SK-N-SH treated with all-trans-retinoic acid at 6 μM for 48 hours (cell line): ENCODE results near the gene SIAH1.
"Not testable (repeated sequence)": the region's sequence is repeated elsewhere in the genome, so short reads cannot be mapped to it uniquely, and the experiment has no call there.

Source experiments
- ATAC-seq: fragments of 200-7000 bp; cut with Tn5 transposase; 3 replicates; pipeline ENCODE4 v1.9.1; 2020; ENCODE audit warnings: mild to moderate bottlenecking, moderate library complexity
- ARNTL ChIP-seq: fragments of 450-650 bp; formaldehyde crosslinking; IDR thresholded peaks from 2 replicates; pipeline ENCODE4 v1.5.0; 2020; ENCODE audit warnings: low read depth, mild to moderate bottlenecking, moderate library complexity, borderline replicate concordance
- BACH2 ChIP-seq: fragments of 250-450 bp; sonication (Bioruptor Pico); IDR thresholded peaks from 2 replicates; pipeline ENCODE4 v1.9.0; 2021; ENCODE audit warnings: mild to moderate bottlenecking, borderline replicate concordance
- CREB5 ChIP-seq: fragments of 250-450 bp; sonication (Bioruptor Pico); IDR thresholded peaks from 2 replicates; pipeline ENCODE4 v1.5.1; 2020; ENCODE audit warnings: low read depth, mild to moderate bottlenecking, moderate library complexity
- CSDC2 ChIP-seq: fragments of 250-450 bp; sonication (Bioruptor Pico); IDR thresholded peaks from 2 replicates; pipeline ENCODE4 v1.5.0; 2020; ENCODE audit warnings: mild to moderate bottlenecking, moderate library complexity
- CSRNP3 ChIP-seq: fragments of 250-450 bp; sonication (Bioruptor Pico); IDR thresholded peaks from 2 replicates; pipeline ENCODE4 v1.5.1; 2021; ENCODE audit warnings: mild to moderate bottlenecking, moderate library complexity
- ESRRG ChIP-seq: fragments of 250-450 bp; sonication (Bioruptor Pico); IDR thresholded peaks from 2 replicates; pipeline ENCODE4 v1.6.1; 2021; ENCODE audit warnings: mild to moderate bottlenecking
- GLIS3 ChIP-seq: fragments of 250-450 bp; sonication (Bioruptor Pico); IDR thresholded peaks from 2 replicates; pipeline ENCODE4 v1.5.0; 2020; ENCODE audit warnings: mild to moderate bottlenecking, moderate library complexity
- ISL1 ChIP-seq: fragments of 250-450 bp; sonication (Bioruptor Pico); IDR thresholded peaks from 2 replicates; pipeline ENCODE4 v2.1.2; 2022; ENCODE audit warnings: mild to moderate bottlenecking, moderate library complexity
- OSR1 ChIP-seq: fragments of 250-450 bp; sonication (Bioruptor Pico); IDR thresholded peaks from 2 replicates; pipeline ENCODE4 v1.8.0; 2022; ENCODE audit warnings: moderate library complexity, mild to moderate bottlenecking, inconsistent platforms
- PPARA ChIP-seq: fragments of 250-450 bp; sonication (Bioruptor Pico); IDR thresholded peaks from 2 replicates; pipeline ENCODE4 v1.5.0; 2020; ENCODE audit warnings: mild to moderate bottlenecking, borderline replicate concordance
- RARB ChIP-seq: fragments of 250-450 bp; sonication (Bioruptor Pico); IDR thresholded peaks from 2 replicates; pipeline ENCODE4 v1.8.0; 2021; ENCODE audit warnings: mild to moderate bottlenecking, moderate library complexity
- SNAI2 ChIP-seq: fragments of 250-450 bp; sonication (Bioruptor Pico); IDR thresholded peaks from 2 replicates; pipeline ENCODE4 v1.5.0; 2020; ENCODE audit warnings: mild to moderate bottlenecking, moderate library complexity
- TCF4 ChIP-seq: fragments of 250-450 bp; sonication (Bioruptor Pico); IDR thresholded peaks from 2 replicates; pipeline ENCODE4 v1.8.0; 2021; ENCODE audit warnings: mild to moderate bottlenecking, moderate library complexity, borderline replicate concordance
- TOX ChIP-seq: fragments of 250-450 bp; sonication (Bioruptor Pico); IDR thresholded peaks from 2 replicates; pipeline ENCODE4 v1.8.0; 2021; ENCODE audit warnings: mild to moderate bottlenecking, moderate library complexity, borderline replicate concordance
- ZC3H10 ChIP-seq: fragments of 250-450 bp; sonication (Bioruptor Pico); IDR thresholded peaks from 2 replicates; pipeline ENCODE4 v1.5.1; 2021; ENCODE audit warnings: mild to moderate bottlenecking, moderate library complexity
- ZFP3 ChIP-seq: fragments of 250-450 bp; sonication (Bioruptor Pico); IDR thresholded peaks from 2 replicates; pipeline ENCODE4 v1.5.0; 2020; ENCODE audit warnings: mild to moderate bottlenecking, moderate library complexity
- ZFP30 ChIP-seq: fragments of 450-650 bp; formaldehyde crosslinking; IDR thresholded peaks from 2 replicates; pipeline ENCODE4 v1.5.0; 2022; ENCODE audit warnings: mild to moderate bottlenecking, moderate library complexity
- ZNF565 ChIP-seq: fragments of 450-650 bp; formaldehyde crosslinking; conservative IDR thresholded peaks from 2 replicates; pipeline ENCODE4 v1.5.0; 2020; ENCODE audit warnings: low read depth, mild to moderate bottlenecking, moderate library complexity
- ZNF70 ChIP-seq: fragments of 450-650 bp; formaldehyde crosslinking; IDR thresholded peaks from 2 replicates; pipeline ENCODE4 v1.5.0; 2020; ENCODE audit warnings: mild to moderate bottlenecking, moderate library complexity
- ZNF8 ChIP-seq: fragments of 450-650 bp; formaldehyde crosslinking; IDR thresholded peaks from 2 replicates; pipeline ENCODE4 v1.5.0; 2020; ENCODE audit warnings: mild to moderate bottlenecking, moderate library complexity
- TF ChIP-seq, protein P1 (sequence below): fragments of 250-450 bp; sonication (Bioruptor Pico); IDR thresholded peaks from 2 replicates; pipeline ENCODE4 v1.8.0; 2020; ENCODE audit warnings: mild to moderate bottlenecking, moderate library complexity, borderline replicate concordance
- TF ChIP-seq, protein P2 (sequence below): fragments of 250-450 bp; sonication (Bioruptor Pico); IDR thresholded peaks from 2 replicates; pipeline ENCODE4 v1.8.0; 2021; ENCODE audit warnings: low read depth, mild to moderate bottlenecking, moderate library complexity, borderline replicate concordance

The SIAH1 gene

GRCh38 chr16:48361012-48361411, 24.2 kb downstream of the SIAH1 start:
- ATAC-seq, result no peak
- TF ChIP-seq ZNF70 (CRISPR knock-in tag), result no peak
- TF ChIP-seq TCF4 (CRISPR knock-in tag), result no peak

- TF ChIP-seq ZFP30, result no peak
- ATAC-seq, result no peak
Measured at GRCh38 chr16:48359983-48360382, 25.2 kb downstream of the SIAH1 start.

DNA sequence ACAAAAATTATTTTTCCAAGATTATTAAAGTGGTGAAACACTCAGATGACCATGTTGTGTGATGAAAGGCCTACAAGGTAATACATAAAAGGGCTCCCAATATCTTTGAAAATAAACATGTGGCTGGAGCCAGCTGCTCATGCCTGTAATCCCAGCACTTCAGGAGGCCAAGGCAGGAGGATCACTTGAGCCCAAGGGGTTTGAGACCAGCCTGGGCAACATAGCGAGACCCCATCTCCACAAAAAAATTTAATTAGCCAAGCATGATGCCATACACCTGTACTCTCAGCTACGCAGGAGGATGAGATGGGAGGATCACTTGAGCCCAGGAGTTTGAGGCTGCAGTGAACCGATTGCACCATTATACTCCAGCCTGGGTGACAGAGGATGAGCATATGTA, 26.8 kb downstream of the SIAH1 start:
- TF ChIP-seq ZNF70 (CRISPR knock-in tag) (no peak), CSDC2 (no peak), TOX (no peak), SNAI2 (CRISPR knock-in tag) (no peak), PPARA (CRISPR knock-in tag) (no peak), ESRRG (CRISPR knock-in tag) (no peak), CSRNP3 (no peak)
- TF ChIP-seq, protein P1, sequence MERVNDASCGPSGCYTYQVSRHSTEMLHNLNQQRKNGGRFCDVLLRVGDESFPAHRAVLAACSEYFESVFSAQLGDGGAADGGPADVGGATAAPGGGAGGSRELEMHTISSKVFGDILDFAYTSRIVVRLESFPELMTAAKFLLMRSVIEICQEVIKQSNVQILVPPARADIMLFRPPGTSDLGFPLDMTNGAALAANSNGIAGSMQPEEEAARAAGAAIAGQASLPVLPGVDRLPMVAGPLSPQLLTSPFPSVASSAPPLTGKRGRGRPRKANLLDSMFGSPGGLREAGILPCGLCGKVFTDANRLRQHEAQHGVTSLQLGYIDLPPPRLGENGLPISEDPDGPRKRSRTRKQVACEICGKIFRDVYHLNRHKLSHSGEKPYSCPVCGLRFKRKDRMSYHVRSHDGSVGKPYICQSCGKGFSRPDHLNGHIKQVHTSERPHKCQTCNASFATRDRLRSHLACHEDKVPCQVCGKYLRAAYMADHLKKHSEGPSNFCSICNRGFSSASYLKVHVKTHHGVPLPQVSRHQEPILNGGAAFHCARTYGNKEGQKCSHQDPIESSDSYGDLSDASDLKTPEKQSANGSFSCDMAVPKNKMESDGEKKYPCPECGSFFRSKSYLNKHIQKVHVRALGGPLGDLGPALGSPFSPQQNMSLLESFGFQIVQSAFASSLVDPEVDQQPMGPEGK (CRISPR knock-in tag), result no peak
- ATAC-seq, result no peak

- ATAC-seq, result no peak
Measured at GRCh38 chr16:48356633-48357376, 28.4 kb downstream of the SIAH1 start.

DNA sequence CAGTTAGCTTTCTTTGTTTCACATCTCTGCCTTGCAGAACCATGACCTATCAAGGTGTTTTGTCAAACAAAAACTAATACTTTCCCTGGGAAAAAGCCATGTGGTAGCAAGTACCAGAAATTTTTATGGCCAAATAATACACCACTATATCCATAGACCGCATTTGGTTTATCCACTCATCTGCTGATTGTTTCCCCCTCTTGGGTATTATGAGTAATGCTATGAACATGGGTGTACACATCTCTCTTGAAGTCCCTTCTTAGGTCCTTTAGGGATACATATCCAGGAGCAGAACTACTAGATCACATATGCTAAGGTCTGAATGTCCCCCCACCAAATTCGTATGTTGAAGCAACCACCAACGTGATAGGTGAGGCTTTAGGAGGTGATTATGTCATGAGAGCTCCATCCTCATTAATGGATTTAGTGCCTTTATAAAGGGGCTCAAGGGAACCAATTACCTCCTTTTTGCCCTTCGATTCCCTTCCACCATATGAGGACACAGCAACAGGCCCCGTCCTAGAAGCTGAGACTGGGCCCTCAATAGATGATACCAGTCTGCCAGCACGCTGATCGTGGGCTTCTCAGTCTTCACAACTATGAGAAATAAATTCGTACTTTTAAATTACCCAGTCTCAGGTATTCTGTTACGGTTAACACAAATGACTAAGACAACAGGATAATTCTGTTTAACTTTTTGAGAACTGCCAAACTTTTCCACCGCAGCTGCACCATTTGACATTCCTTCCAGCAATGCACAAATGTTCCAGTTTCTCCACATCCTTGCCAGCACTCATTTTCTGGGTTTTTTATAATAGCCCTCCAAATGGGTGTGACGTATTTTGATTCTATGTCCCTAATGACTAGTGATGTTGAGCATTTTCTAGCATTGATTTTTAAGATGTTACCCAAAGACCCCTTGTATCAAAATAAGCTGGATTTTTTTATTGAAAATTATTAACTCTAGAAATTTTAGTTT, 30.0 kb downstream of the SIAH1 start:
- ATAC-seq, result no peak
- TF ChIP-seq PPARA (CRISPR knock-in tag) (no peak), ZFP30 (no peak), ZNF565 (CRISPR knock-in tag) (no peak), GLIS3 (CRISPR knock-in tag) (no peak), RARB (CRISPR knock-in tag) (no peak), BACH2 (CRISPR knock-in tag) (no peak), ZNF8 (no peak), ZNF70 (CRISPR knock-in tag) (no peak), ARNTL (no peak), ISL1 (CRISPR knock-in tag) (no peak), TCF4 (CRISPR knock-in tag) (no peak), ZC3H10 (no peak), ZFP3 (CRISPR knock-in tag) (no peak), OSR1 (CRISPR knock-in tag) (no peak), CREB5 (CRISPR knock-in tag) (no peak)
- TF ChIP-seq, protein P1 (CRISPR knock-in tag), result no peak
- TF ChIP-seq, protein P2, sequence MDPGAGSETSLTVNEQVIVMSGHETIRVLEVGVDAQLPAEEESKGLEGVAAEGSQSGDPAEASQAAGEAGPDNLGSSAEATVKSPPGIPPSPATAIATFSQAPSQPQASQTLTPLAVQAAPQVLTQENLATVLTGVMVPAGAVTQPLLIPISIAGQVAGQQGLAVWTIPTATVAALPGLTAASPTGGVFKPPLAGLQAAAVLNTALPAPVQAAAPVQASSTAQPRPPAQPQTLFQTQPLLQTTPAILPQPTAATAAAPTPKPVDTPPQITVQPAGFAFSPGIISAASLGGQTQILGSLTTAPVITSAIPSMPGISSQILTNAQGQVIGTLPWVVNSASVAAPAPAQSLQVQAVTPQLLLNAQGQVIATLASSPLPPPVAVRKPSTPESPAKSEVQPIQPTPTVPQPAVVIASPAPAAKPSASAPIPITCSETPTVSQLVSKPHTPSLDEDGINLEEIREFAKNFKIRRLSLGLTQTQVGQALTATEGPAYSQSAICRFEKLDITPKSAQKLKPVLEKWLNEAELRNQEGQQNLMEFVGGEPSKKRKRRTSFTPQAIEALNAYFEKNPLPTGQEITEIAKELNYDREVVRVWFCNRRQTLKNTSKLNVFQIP (CRISPR knock-in tag), result no peak

More at GRCh38 chr16:48356633-48357376, 28.4 kb downstream of the SIAH1 start:
- TF ChIP-seq BACH2 (CRISPR knock-in tag), result no peak
- TF ChIP-seq RARB (CRISPR knock-in tag), result no peak
- no peak for TF ChIP-seq OSR1 (CRISPR knock-in tag)
- TF ChIP-seq ZFP3 (CRISPR knock-in tag), result no peak

GRCh38 chr16:48354385-48354784, 30.8 kb downstream of the SIAH1 start:
- ATAC-seq, result not testable (repeated sequence)
